CD4-positive, alpha-beta T cell (primary cell): ENCODE measurements around the gene GRIN2A. TPM values are rescaled to one million over a fixed set of nuclear protein-coding genes. Genes with fewer than 3 reads are reported as not detected.

Experiments used
- ATAC-seq: fragments of 200-7000 bp; cut with Tn5 transposase; one replicate; pipeline ENCODE4 v1.10.0; 2022; ENCODE audit warnings: mild to moderate bottlenecking; ENCODE audit not compliant: poor library complexity
- CTCF ChIA-PET: fragments of 350-600 bp; sonication (Branson Sonifier 250); formaldehyde crosslinking; loops from one replicate; lab custom pipeline; 2021; ENCODE audit warnings: antibody characterized with exemption, inconsistent platforms; lab: Charles Lee
- POLR2A ChIA-PET: fragments of 350-600 bp; sonication (Branson Sonifier 250); formaldehyde crosslinking; loops from one replicate; lab custom pipeline; 2021; ENCODE audit warnings: antibody characterized with exemption, inconsistent platforms; lab: Charles Lee
- DNase-seq, 14 experiments: peaks; one replicate each; pipeline ENCODE4 v3.0.0-alpha.2; 2013 to 2020; ENCODE audit warnings: mixed read lengths in 2 of 14
- H3K27ac ChIP-seq, 2 donors: one replicate each; pipeline versions ENCODE4 v1.5.1 to v1.7.0; 2013; ENCODE audit warnings: low read length in 2 of 2, low read depth in 1 of 2, mild to moderate bottlenecking in 1 of 2
- H3K27me3 ChIP-seq, 2 experiments: 1 replicate in 1 of 2; 2 replicates in 1 of 2; pipeline versions ENCODE4 v1.6.1 to v1.7.0; 2013; ENCODE audit warnings: low read length in 2 of 2, control low read depth in 1 of 2, mild to moderate bottlenecking in 1 of 2, moderate library complexity in 1 of 2; ENCODE audit not compliant: insufficient read depth in 2 of 2, control insufficient read depth in 1 of 2
- H3K36me3 ChIP-seq: one replicate; pipeline ENCODE4 v1.6.1; 2013; ENCODE audit warnings: low read length, control low read depth; ENCODE audit not compliant: insufficient read depth
- H3K4me1 ChIP-seq: one replicate; pipeline ENCODE4 v1.6.1; 2013; ENCODE audit warnings: low read length, control low read depth; ENCODE audit not compliant: insufficient read depth
- H3K4me3 ChIP-seq: one replicate; pipeline ENCODE4 v1.5.1; 2013; ENCODE audit warnings: mild to moderate bottlenecking, low read length, moderate library complexity
- H3K9me3 ChIP-seq, 2 experiments: 1 replicate in 1 of 2; 2 replicates in 1 of 2; pipeline versions ENCODE4 v1.6.1 to v1.7.0; 2013; ENCODE audit warnings: low read length in 2 of 2, mild to moderate bottlenecking in 2 of 2, control low read depth in 1 of 2, moderate library complexity in 1 of 2; ENCODE audit not compliant: control insufficient read depth in 1 of 2, insufficient read depth in 1 of 2
- H3K27ac Mint-ChIP-seq: one replicate; pipeline ENCODE4 v1.8.0; 2020; ENCODE audit warnings: mixed read lengths
- H3K27me3 Mint-ChIP-seq: one replicate; pipeline ENCODE4 v1.8.0; 2021; ENCODE audit warnings: mixed read lengths
- H3K36me3 Mint-ChIP-seq: one replicate; pipeline ENCODE4 v1.8.0; 2021; ENCODE audit warnings: low read depth, mixed read lengths
- H3K4me1 Mint-ChIP-seq: one replicate; pipeline ENCODE4 v1.8.0; 2021; ENCODE audit warnings: low read depth, mixed read lengths
- H3K4me3 Mint-ChIP-seq: one replicate; pipeline ENCODE4 v1.8.0; 2020; ENCODE audit warnings: mild to moderate bottlenecking, mixed read lengths
- H3K9me3 Mint-ChIP-seq: one replicate; pipeline ENCODE4 v1.8.0; 2020; ENCODE audit warnings: mixed read lengths
- intact Hi-C, 2 experiments: fragments of 100-400 bp; cut with DNase I in 1 of 2; cut with micrococcal nuclease in 1 of 2; formaldehyde crosslinking; loops; one replicate each; pipeline versions ENCODE4 v1.15.1 to v1.9.0; 2023 to 2025; cut with DNase I, micrococcal nuclease
- total RNA-seq, 174 experiments: library from RNA in 2 of 174; stranded (reverse) in 2 of 174; gene quantifications; one replicate each; pipeline ENCODE4 v1.2.3 and lab custom pipeline; 2021 to 2026
- TF ChIP-seq, protein P1 (sequence below): fragments of 200-600 bp; IDR thresholded peaks from one replicate; pipeline ENCODE4 v1.8.0; 2022; ENCODE audit warnings: antibody characterized with exemption, mild to moderate bottlenecking

The GRIN2A gene
- total RNA-seq, 2 experiments from 2014 or later, result not detected

DNA sequence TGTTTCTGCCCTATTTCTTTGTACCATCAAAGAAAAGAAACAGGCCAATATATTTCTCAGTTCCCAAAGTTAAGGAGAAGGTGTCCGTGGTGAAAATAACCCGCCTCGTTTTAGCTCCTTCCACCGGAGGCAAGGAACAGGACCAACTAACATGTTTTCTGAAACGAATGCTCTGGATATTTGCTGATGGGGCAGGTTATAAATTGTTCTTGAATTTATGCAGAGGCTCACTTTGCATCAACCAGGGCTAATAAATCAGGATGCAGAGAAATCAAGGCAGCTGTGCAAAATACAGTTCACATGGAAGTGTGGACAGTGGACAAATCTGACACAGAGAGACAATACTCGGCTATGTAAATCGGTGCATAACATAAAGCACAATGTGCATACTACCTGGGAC lies 189.8 kb downstream of the GRIN2A start:
- ATAC-seq, result no peak
- DNase-seq, result no peak
- Histone ChIP-seq H3K36me3 (no peaks in the 10 kb centered on the region), H3K9me3 (peaks cover 0 to 8% of the 10 kb centered on the region in 2 experiments), H3K4me3 (no peak overlapping the region), H3K27me3 (no peaks in the 10 kb centered on the region), H3K4me1 (no peaks in the 10 kb centered on the region), H3K27ac (no peak overlapping the region)
- ChIA-PET CTCF (no interaction called here), POLR2A (no interaction called here)
- Mint-ChIP-seq H3K4me3 (no peak overlapping the region), H3K27me3 (no peaks in the 10 kb centered on the region), H3K9me3 (peaks cover 10% of the 10 kb centered on the region), H3K4me1 (no peaks in the 10 kb centered on the region), H3K27ac (no peak overlapping the region), H3K36me3 (no peaks in the 10 kb centered on the region)
- TF ChIP-seq, protein P1, sequence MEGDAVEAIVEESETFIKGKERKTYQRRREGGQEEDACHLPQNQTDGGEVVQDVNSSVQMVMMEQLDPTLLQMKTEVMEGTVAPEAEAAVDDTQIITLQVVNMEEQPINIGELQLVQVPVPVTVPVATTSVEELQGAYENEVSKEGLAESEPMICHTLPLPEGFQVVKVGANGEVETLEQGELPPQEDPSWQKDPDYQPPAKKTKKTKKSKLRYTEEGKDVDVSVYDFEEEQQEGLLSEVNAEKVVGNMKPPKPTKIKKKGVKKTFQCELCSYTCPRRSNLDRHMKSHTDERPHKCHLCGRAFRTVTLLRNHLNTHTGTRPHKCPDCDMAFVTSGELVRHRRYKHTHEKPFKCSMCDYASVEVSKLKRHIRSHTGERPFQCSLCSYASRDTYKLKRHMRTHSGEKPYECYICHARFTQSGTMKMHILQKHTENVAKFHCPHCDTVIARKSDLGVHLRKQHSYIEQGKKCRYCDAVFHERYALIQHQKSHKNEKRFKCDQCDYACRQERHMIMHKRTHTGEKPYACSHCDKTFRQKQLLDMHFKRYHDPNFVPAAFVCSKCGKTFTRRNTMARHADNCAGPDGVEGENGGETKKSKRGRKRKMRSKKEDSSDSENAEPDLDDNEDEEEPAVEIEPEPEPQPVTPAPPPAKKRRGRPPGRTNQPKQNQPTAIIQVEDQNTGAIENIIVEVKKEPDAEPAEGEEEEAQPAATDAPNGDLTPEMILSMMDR, result no peak
- intact Hi-C loops, result no loop called here

DNA sequence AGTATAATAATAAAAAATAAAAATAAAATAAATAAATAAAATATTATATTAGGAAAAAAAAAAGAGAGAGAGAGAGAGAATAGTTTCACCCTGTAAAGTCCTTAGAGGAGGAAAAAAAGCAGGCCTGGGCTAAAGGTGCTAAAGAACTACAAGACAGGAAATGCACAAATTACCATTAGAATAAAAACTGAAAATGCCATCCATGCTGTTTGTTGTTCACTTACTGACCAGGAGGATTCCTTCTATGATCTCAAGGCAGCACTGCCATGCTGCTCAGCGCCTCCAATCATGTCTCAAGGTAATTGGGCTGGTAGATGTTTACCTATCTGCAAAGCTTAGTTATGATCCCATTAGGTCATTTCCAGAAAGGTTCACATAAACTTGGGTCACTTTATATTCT lies 201.2 kb downstream of the GRIN2A start:
- no peaks in the 10 kb centered on the region for H3K27me3 ChIP-seq
- ChIA-PET POLR2A (no interaction called here), CTCF (no interaction called here)
- no peaks in the 10 kb centered on the region for H3K9me3 ChIP-seq
- no peaks in the 10 kb centered on the region for H3K4me1 ChIP-seq
- Mint-ChIP-seq H3K27me3 (no peaks in the 10 kb centered on the region), H3K4me1 (no peaks in the 10 kb centered on the region), H3K4me3 (no peak overlapping the region), H3K36me3 (no peaks in the 10 kb centered on the region), H3K27ac (no peak overlapping the region), H3K9me3 (peaks cover 3% of the 10 kb centered on the region)
- no peak overlapping the region for H3K27ac ChIP-seq
- intact Hi-C loops, result no loop called here
- no peaks in the 10 kb centered on the region for H3K36me3 ChIP-seq
- no peak overlapping the region for H3K4me3 ChIP-seq
- no peak for DNase-seq
- ATAC-seq, result no peak
- TF ChIP-seq, protein P1, result no peak

DNA sequence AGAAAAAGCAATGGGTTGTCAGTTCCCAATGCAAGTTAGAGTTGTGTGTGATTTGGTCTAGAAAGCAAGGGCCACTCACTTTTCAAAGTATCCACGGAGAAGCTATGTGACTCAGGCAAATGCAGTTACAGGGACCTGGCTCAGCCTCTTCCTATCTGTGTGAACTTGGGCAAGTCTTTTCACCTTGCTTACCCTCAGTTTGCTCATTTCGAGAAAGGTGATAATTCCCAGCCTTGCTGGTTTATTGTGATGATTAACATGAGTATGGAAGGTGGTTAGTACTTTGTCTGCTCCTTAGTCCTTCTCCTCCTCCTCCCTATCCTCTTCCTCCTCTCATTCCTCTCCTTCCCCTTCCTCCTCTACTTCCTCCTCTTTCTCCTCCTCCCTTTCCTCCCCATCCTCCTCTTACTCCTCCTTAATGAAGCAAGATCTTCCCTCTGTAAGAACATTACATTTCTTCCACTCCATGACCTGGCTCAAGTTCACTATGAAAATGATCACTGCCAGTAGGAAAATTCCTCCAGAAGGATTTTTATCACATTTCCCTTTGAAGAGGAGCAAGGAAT lies 204.0 kb downstream of the GRIN2A start:
- H3K4me3 Mint-ChIP-seq, result no peak overlapping the region
- TF ChIP-seq, protein P1, result no peak
- Histone ChIP-seq H3K9me3 (no peaks in the 10 kb centered on the region), H3K36me3 (no peaks in the 10 kb centered on the region), H3K4me1 (no peaks in the 10 kb centered on the region), H3K27ac (no peak overlapping the region), H3K27me3 (no peaks in the 10 kb centered on the region), H3K4me3 (no peak overlapping the region)
- H3K27me3 Mint-ChIP-seq, result no peaks in the 10 kb centered on the region
- no peaks in the 10 kb centered on the region for H3K4me1 Mint-ChIP-seq
- intact Hi-C loops, result no loop called here
- no peaks in the 10 kb centered on the region for H3K36me3 Mint-ChIP-seq
- no peak for ATAC-seq
- H3K27ac Mint-ChIP-seq, result no peak overlapping the region
- POLR2A ChIA-PET, result no interaction called here
- CTCF ChIA-PET, result no interaction called here
- H3K9me3 Mint-ChIP-seq, result no peaks in the 10 kb centered on the region
- DNase-seq, result no peak
